Activated CD4-positive, CD25-positive, alpha-beta regulatory T cell (primary cell): ENCODE measurements around the gene CAMKK2.
"Not testable (repeated sequence)": the region's sequence is repeated elsewhere in the genome, so short reads cannot be mapped to it uniquely, and the experiment has no call there.

Experiments
- DNase-seq, 4 experiments: peaks; one replicate each; lab custom pipeline; 2025; lab: John Stamatoyannopoulos, UW

The CAMKK2 gene

DNA sequence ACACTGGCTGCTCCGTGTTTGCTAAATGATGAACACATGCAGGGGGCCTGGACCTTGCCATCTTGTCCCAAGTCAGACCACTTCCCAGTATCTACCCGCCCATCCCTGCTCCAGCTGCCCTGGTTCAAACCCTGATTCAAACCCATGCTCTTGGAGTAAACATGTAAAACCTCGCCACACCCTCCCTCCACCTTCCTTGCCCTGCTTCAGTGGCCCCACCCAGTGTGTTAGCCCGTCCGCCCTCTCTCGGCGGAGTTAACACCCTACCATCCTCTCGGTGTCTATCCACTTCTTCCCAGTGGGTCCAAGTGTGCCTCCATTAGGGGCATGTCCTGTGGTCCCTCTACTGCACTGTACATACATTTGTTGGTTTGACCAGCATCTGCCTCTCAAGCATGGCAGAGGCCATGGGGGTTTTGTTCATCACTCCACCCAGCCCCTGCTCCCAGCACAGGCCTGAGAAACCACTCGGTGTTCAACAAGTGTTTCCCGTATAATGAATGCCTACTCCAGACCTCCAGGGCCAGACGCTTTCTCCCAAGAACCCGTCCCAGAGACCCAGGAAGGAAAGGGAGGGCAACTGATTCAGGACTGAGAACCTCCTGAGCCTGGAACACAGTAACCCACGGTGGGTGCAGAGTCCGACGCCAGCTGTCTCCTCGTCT, 49.5 kb downstream of the CAMKK2 start:
- DNase-seq: no peak

- DNase-seq: no peak
Observed at GRCh38 chr12:121245951-121246350, 50.6 kb downstream of the CAMKK2 start.

DNA sequence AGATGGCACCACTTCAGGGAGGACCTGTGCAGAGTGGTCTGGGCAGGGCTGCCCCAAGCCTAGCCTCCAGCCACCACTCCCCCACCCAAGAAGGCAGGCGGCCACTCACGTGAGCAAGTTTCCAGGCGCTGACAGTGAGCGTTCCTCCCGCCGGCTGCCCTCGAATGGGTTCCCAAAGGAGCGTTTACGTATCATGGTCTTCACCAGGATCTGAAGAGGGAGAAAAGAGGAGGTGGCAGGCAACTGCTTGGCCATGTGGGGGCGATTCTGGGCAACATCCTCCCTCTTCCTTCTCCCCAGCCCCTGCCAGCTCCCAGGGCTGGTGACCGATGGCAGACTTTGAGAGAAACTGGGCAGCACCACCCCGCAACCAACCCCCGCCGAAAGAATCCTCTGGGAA, 51.5 kb downstream of the CAMKK2 start:
- no peak for DNase-seq

DNA sequence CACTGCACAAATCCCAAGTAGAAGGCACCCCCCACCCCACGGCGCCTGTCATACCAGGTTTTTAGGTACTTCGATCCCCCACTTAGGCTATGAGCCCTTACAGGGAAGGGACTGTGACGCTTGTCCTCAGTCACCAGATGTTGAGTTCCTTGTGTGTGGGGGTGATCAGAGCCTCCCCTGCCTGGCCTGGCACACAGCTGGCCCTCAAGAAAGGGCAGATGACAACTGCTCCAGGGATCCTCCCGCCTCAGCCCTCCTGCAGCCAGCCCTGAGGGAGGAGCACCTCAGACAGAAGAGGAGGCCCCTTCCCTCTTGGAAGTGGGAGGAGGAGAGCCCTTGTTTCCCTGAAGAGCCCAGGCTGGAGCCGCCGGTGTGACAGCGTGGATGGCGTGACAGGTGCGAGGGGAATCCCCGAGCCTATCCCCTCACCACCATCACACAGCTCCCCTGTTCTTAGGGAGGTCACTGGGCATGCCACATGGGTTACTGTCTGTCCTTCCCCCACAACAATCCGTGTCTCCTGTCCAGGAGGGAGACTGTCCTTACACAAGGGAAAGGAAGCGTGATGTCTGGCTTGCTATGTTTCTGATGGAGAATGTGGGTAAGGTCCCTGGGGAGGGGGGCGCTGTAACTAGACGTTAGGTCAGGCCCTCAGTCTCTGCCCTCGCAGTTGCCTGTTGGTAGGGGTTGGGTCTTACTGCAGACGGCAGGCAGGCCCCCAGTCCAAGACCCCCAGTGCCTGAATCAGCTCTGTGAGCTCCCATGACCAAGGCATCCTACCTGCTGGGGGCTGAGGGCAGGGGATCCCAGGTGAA, 55.1 kb downstream of the CAMKK2 start:
- DNase-seq: no peak

DNA sequence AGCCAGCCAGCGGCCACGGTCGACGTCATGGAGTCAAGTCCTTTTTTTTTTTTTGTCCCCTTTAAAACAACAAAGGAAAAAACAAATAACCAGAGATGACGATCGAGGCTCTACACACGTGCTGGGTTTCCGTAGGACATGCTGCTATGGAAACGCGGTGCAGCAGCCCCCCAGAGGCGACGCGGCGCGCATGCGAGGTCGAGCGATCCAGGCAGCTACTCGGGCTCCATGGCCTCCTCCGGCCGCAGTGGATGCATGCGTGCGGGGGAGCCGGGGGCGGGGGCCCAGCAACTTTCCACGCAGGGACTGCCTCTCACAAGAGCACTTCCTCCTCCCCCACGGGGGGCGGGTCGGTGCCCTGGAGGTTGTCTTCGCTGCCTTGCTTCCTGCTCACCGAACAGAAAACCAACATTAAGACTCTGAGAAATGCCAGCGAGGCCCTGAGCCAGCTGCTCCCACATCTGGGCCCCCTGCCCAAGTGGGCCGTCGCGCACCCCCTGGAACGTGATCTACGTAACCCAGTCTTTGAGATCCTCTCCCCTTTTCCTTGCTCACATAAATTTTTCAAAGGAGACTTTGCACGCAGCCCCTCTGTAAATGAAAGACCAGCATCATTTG, 55.9 kb downstream of the CAMKK2 start:
- DNase-seq: peak; percentile 45 to 84 (median 69)

- DNase-seq: no peak
Observed at GRCh38 chr12:121240062-121240420, 56.5 kb downstream of the CAMKK2 start.

DNA sequence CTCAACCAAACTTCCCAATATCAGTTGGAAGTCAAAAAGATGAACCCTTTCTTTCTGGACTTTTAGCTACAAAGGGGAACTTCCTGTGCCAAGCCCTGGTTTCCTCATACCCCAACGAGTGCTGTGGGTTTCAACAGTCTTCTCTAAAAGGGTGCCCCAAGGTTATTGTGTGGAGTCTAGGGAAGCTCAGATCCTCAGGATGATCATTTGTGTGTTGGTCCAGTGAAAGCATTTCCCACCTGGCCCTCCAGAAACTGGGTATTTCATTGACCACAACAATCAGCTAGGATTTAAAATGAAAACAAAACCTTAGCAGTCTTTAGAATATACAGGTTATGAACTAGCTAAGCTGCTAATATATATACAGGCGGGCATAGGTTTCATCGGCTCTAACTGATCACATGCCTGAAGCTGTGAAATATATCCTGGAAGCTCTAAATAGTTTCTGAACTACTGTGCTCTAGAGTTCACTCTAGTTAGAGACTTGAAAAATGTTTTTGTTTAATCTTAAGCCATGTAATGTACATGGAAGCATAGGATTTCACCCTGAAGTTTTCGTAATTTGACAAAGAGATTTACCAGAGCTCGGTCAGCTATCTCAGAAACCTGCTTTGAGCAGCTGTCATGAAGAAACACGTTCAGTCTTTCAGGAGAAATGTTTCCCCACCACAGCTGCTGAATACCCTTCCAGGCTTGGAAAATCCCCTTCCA, 57.0 kb downstream of the CAMKK2 start:
- DNase-seq: no peak

- DNase-seq: no peak
Observed at GRCh38 chr12:121238604-121239350, 57.7 kb downstream of the CAMKK2 start.

- no peak for DNase-seq
Observed at GRCh38 chr12:121238086-121238485, 58.4 kb downstream of the CAMKK2 start.

GRCh38 chr12:121237415-121237814, 59.1 kb downstream of the CAMKK2 start:
- DNase-seq: no peak

DNA sequence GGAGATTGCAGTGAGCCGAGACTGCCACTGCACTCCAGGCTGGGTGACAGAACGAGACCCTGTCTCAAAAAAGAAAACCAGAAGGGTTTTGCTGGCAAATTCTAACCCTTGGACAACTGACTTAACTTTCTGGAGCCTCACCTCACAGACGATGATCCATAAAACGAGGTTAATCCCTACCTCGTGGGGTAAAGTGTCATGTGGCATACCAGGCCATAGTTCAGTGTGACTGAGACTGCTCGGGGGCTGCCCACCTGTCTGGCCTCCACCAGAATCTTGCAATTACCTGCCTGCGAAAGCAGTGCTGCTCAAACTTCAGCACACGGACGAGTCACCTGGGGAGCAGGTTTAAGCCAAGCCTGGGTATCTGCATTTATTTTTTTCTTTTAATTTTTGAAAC, 59.7 kb downstream of the CAMKK2 start:
- DNase-seq: no peak

GRCh38 chr12:121233628-121234020, 62.9 kb downstream of the CAMKK2 start:
- DNase-seq: no peak

GRCh38 chr12:121232977-121233627, 63.4 kb downstream of the CAMKK2 start:
- no peak for DNase-seq

DNA sequence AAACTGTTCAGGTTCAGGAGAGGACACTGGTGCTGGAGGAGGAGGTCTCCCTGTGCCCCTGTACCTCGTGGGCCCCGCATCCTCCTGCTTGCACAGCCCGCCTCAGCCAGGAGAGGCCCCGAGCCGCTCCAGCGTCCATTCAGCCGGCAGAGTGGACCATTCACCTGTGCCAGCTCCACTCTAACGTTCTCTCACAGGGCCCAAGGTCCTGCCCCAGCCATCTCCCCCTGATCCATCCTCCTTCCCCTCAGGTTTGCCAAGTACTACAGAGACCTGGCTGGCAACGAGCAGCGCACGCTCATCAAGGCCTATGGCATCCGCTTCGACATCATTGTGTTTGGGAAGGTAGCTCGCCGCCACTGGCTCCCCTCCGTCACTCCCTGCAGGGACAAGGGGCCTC, 64.3 kb downstream of the CAMKK2 start:
- DNase-seq: no peak

- no peak for DNase-seq
Observed at GRCh38 chr12:121230538-121230907, 66.0 kb downstream of the CAMKK2 start.

- peak in 3 of 4 experiments; percentile 24 to 29 (median 28) for DNase-seq
Observed at GRCh38 chr12:121229826-121230537, 66.5 kb downstream of the CAMKK2 start.

DNA sequence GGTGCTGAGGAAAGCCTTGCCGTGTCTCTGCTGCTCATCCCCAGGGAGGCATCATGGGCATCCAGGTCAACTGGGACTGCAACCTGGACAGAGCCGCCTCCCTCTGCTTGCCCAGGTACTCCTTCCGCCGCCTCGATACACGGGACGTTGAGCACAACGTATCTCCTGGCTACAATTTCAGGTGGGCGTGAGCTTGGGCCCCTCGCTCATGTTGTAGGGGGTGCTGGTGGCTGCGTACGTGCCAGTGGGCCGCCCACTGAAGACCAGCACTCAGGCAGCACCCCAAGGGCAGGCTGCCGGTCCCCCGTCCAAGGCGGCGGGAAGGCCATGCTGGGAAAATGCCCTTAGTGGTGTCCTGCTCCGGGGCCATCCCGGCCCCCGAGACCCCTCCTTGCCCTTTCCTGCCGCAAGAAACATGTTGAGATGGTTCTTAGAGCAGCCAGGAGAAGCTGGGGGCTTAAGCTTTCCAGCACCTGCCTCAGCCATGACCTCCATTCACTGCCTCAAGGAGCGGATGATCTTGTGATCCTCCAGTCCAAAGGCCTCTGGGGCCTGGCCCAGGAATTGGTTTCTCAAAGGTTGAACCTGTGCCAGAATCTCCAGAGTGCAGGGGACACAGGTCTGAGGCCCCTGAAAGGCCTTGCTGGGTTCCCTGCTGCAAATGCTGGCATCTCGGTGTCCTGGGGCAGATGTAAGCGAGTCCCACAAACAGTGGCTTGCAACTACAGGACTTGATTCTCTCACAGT, 67.4 kb downstream of the CAMKK2 start:
- DNase-seq: no peak

DNA sequence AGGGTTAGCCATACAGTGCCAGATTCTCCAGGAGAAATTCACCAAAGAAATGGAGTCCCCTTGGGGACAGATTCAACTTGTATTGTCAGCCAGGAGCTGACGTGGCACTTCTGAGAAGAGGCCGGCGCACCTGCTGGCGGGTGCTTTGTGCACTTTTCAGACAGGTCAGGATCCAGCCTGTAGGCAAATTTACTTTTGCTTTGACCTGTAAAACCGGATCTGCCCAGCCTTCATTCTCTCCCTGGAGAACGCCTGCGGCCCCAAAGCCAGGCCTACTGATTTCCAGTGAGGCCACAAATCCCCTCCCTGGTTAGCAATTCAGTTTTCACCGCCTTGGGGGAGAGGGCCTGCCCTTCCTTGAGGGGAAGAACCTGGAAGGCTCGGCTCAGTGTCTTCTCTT, 69.2 kb downstream of the CAMKK2 start:
- no peak for DNase-seq

- DNase-seq: not testable (repeated sequence)
Observed at GRCh38 chr12:121226871-121227270, 69.6 kb downstream of the CAMKK2 start.

DNA sequence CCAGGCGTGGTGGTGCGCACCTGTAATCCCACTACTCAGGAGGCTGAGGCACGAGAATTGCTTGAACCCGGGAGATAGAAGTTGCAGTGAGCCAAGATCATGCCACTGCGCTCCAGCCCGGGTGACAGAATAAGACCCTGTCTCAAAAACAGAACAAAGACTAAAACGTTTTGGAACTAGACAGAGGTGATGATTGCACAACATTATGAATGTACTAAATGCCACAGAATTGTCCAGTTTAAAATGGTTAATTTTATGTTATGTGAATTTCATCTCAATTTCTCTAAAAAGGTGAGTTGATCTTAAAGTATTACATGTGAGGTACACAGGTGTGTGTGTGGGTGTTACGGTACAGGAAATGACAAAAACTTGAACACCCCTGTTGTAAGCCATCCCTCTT, 70.1 kb downstream of the CAMKK2 start:
- no peak for DNase-seq
